PC-3 (cell line): ENCODE results near the gene EXO1. TPM values are rescaled to one million over a fixed set of nuclear protein-coding genes. Genes with fewer than 3 reads are reported as not detected.
"Not testable (repeated sequence)": the region's sequence is repeated elsewhere in the genome, so short reads cannot be mapped to it uniquely, and the experiment has no call there.

Source experiments
- ATAC-seq: fragments of 200-7000 bp; cut with Tn5 transposase; 2 replicates; pipeline ENCODE4 v1.9.1; 2020; ENCODE audit warnings: mild to moderate bottlenecking, moderate library complexity
- BruUV-seq: library from RNA; stranded (reverse); fragments of 400-500 nt; replicated peaks from 2 replicates; lab custom pipeline; 2021; lab: Mats Ljungman, UMichigan
- CTCF ChIA-PET: fragments of 300-600 bp; sonication (Branson Sonifier 250); formaldehyde crosslinking; loops from one replicate; lab custom pipeline; 2022; ENCODE audit warnings: antibody characterized with exemption; lab: Charles Lee
- POLR2A ChIA-PET: fragments of 300-600 bp; sonication (Branson Sonifier 250); formaldehyde crosslinking; loops from one replicate; lab custom pipeline; 2022; ENCODE audit warnings: antibody characterized with exemption; ENCODE audit not compliant: unreplicated experiment; lab: Charles Lee
- DNase-seq: peaks from one replicate; pipeline ENCODE4 v3.0.0-alpha.2; 2015
- H2AFZ ChIP-seq: fragments of 300-600 bp; sonication (generic); 2 replicates; pipeline ENCODE4 v1.6.0; 2016; ENCODE audit warnings: antibody characterized with exemption, low read length
- H3F3A ChIP-seq: fragments of 300-600 bp; sonication (generic); one replicate; pipeline ENCODE4 v1.6.0; 2017; ENCODE audit warnings: antibody characterized with exemption, low read length, control low read depth, mild to moderate bottlenecking; ENCODE audit not compliant: unreplicated experiment
- H3K27ac ChIP-seq: fragments of 300-600 bp; sonication (generic); 2 replicates; pipeline ENCODE4 v1.5.1; 2016; ENCODE audit warnings: mild to moderate bottlenecking, low read length
- H3K27me3 ChIP-seq: fragments of 300-600 bp; sonication (generic); 2 replicates; pipeline ENCODE4 v1.6.1; 2016; ENCODE audit warnings: low read length, mixed read lengths
- H3K36me3 ChIP-seq: fragments of 300-600 bp; sonication (generic); 2 replicates; pipeline ENCODE4 v1.6.1; 2016; ENCODE audit warnings: low read depth, mixed run types, low read length, mixed read lengths
- H3K4me1 ChIP-seq: fragments of 300-600 bp; sonication (generic); 2 replicates; pipeline ENCODE4 v1.5.1; 2016; ENCODE audit warnings: low read length; ENCODE audit not compliant: insufficient read depth
- H3K4me2 ChIP-seq: fragments of 300-600 bp; sonication (generic); 2 replicates; pipeline ENCODE4 v1.6.0; 2016; ENCODE audit warnings: low read length
- H3K4me3 ChIP-seq: fragments of 300-600 bp; sonication (generic); 2 replicates; pipeline ENCODE4 v1.5.1; 2016; ENCODE audit warnings: mild to moderate bottlenecking, low read length, mixed read lengths
- H3K79me2 ChIP-seq: fragments of 300-600 bp; sonication (generic); 2 replicates; pipeline ENCODE4 v1.6.1; 2017; ENCODE audit warnings: low read length, mixed read lengths
- H3K9ac ChIP-seq: fragments of 300-600 bp; sonication (generic); 2 replicates; pipeline ENCODE4 v1.6.0; 2016; ENCODE audit warnings: mild to moderate bottlenecking, low read length
- H3K9me2 ChIP-seq: fragments of 300-600 bp; sonication (generic); replicated peaks from 2 replicates; pipeline ENCODE4 v1.6.1; 2016; ENCODE audit warnings: mixed run types, low read length, mixed read lengths
- H3K9me3 ChIP-seq: fragments of 300-600 bp; sonication (generic); 2 replicates; pipeline ENCODE4 v1.6.1; 2016; ENCODE audit warnings: low read length, mixed read lengths
- H4K20me1 ChIP-seq: fragments of 300-600 bp; sonication (generic); 2 replicates; pipeline ENCODE4 v1.6.1; 2016; ENCODE audit warnings: low read length, mixed read lengths
- EZH2 ChIP-seq: fragments of 300-600 bp; sonication (generic); IDR thresholded peaks from one replicate; pipeline ENCODE4 v1.6.1; 2017; ENCODE audit warnings: antibody characterized with exemption, mild to moderate bottlenecking, low read length; ENCODE audit not compliant: unreplicated experiment
- EZH2phosphoT487 ChIP-seq: fragments of 300-600 bp; sonication (generic); IDR thresholded peaks from 2 replicates; pipeline ENCODE4 v1.6.1; 2018; ENCODE audit warnings: mild to moderate bottlenecking, antibody characterized with exemption, low read length, borderline replicate concordance
- intact Hi-C: fragments of 100-400 bp; cut with micrococcal nuclease; formaldehyde crosslinking; loops from 2 replicates; pipeline ENCODE4 v1.9.0; 2023
- total RNA-seq: library from RNA; depleted of rRNA; stranded (reverse); fragments of >200 nt; gene quantifications from 2 replicates; pipeline ENCODE4 v1.2.3, GENCODE V29; 2014
- TF ChIP-seq, protein P1 (sequence below): fragments of 300-600 bp; sonication (generic); conservative IDR thresholded peaks from 2 replicates; pipeline ENCODE4 v1.5.1; 2017; ENCODE audit warnings: antibody characterized with exemption, low read depth, mild to moderate bottlenecking, low read length

EXO1 gene
- total RNA-seq, 1 experiment from 2014 or later, result 41.3 TPM

DNA sequence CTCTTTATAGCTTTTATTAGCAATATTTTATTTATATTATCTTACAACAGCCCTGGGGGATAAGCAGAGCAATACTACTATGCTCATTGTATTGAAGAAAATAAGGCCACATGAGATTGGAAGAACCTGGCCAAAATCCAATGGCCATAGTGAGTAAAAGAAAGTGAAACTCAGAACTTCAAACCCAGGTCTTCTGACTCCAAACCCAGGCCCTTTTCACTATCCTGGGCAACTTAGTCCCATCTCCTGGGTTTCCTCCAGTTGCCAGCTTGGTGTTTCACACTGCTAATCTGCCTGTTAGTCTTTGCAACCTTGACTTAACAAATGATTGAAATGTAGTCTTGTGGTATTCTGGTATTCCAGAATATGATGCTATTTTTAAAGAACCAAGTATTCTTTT is 22.4 kb upstream of the EXO1 start:
- Histone ChIP-seq H3K9ac (no peak overlapping the region), H3K79me2 (no peaks in the 10 kb centered on the region), H4K20me1 (no peaks in the 10 kb centered on the region), H3K4me3 (no peak overlapping the region), H3K4me1 (peaks cover 30% of the 10 kb centered on the region), H3F3A (no peaks in the 10 kb centered on the region), H3K27ac (no peak overlapping the region), H3K9me2 (no peaks in the 10 kb centered on the region), H3K4me2 (no peak overlapping the region), H3K9me3 (no peaks in the 10 kb centered on the region), H3K27me3 (no peaks in the 10 kb centered on the region), H2AFZ (no peak overlapping the region), H3K36me3 (no peaks in the 10 kb centered on the region)
- ATAC-seq (no peak), DNase-seq (no peak)
- intact Hi-C loops, result loop anchor here (10.0 kb wide), 1 partner anchor 401 kb away; no protein-coding TSS in a partner anchor
- ChIA-PET POLR2A (no interaction called here), CTCF (no interaction called here)
- no TSS peak for BruUV-seq
- TF ChIP-seq, protein P1, sequence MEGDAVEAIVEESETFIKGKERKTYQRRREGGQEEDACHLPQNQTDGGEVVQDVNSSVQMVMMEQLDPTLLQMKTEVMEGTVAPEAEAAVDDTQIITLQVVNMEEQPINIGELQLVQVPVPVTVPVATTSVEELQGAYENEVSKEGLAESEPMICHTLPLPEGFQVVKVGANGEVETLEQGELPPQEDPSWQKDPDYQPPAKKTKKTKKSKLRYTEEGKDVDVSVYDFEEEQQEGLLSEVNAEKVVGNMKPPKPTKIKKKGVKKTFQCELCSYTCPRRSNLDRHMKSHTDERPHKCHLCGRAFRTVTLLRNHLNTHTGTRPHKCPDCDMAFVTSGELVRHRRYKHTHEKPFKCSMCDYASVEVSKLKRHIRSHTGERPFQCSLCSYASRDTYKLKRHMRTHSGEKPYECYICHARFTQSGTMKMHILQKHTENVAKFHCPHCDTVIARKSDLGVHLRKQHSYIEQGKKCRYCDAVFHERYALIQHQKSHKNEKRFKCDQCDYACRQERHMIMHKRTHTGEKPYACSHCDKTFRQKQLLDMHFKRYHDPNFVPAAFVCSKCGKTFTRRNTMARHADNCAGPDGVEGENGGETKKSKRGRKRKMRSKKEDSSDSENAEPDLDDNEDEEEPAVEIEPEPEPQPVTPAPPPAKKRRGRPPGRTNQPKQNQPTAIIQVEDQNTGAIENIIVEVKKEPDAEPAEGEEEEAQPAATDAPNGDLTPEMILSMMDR, result no peak
- TF ChIP-seq EZH2phosphoT487 (no peak), EZH2 (no peak)

GRCh38 chr1:241826613-241827012 is 21.4 kb upstream of the EXO1 start:
- H4K20me1 ChIP-seq, H3K27me3 ChIP-seq, H3K27ac ChIP-seq, BruUV-seq, H3K36me3 ChIP-seq, H3K79me2 ChIP-seq, H3K4me2 ChIP-seq, H3K4me3 ChIP-seq, H3K9me2 ChIP-seq, POLR2A ChIA-PET, CTCF ChIA-PET, H3K9me3 ChIP-seq, H2AFZ ChIP-seq, ATAC-seq, DNase-seq, H3F3A ChIP-seq, H3K9ac ChIP-seq: not testable (repeated sequence)
- H3K4me1 ChIP-seq, result peaks cover 20% of the 10 kb centered on the region
- intact Hi-C loops, result loop anchor here (10.0 kb wide), 1 partner anchor 402 kb away; no protein-coding TSS in a partner anchor

- no peaks in the 10 kb centered on the region for H3F3A ChIP-seq
- H3K4me3 ChIP-seq, result no peak overlapping the region
- H3K27me3 ChIP-seq, result no peaks in the 10 kb centered on the region
- BruUV-seq, result no TSS peak
- no peaks in the 10 kb centered on the region for H3K9me3 ChIP-seq
- intact Hi-C loops, result loop anchor here (10.0 kb wide), 1 partner anchor 402 kb away; no protein-coding TSS in a partner anchor
- no peak overlapping the region for H3K27ac ChIP-seq
- H2AFZ ChIP-seq, result no peak overlapping the region
- H3K9ac ChIP-seq, result no peak overlapping the region
- no peak for ATAC-seq
- no peaks in the 10 kb centered on the region for H3K36me3 ChIP-seq
- H3K79me2 ChIP-seq, result no peaks in the 10 kb centered on the region
- POLR2A ChIA-PET, result no interaction called here
- H4K20me1 ChIP-seq, result no peaks in the 10 kb centered on the region
- H3K4me2 ChIP-seq, result no peak overlapping the region
- TF ChIP-seq, protein P1, result no peak
- TF ChIP-seq EZH2phosphoT487, result no peak
- TF ChIP-seq EZH2, result no peak
- no peaks in the 10 kb centered on the region for H3K9me2 ChIP-seq
- no peak for DNase-seq
- CTCF ChIA-PET, result interaction anchor here (0.5 kb wide), 1 partner anchor 293 kb away, joined by 3 read pairs; no protein-coding TSS in a partner anchor
- H3K4me1 ChIP-seq, result peaks cover 15% of the 10 kb centered on the region
Observed at GRCh38 chr1:241827264-241827663, 20.7 kb upstream of the EXO1 start.
